Raji (cell line): ENCODE results near the gene CAP2.

Experiments used
- POLR2A ChIP-seq: IDR thresholded peaks from 2 replicates; pipeline ENCODE4 v1.6.1; 2011; ENCODE audit warnings: low read depth, low read length, control low read depth; ENCODE audit not compliant: insufficient read depth

Gene CAP2

DNA sequence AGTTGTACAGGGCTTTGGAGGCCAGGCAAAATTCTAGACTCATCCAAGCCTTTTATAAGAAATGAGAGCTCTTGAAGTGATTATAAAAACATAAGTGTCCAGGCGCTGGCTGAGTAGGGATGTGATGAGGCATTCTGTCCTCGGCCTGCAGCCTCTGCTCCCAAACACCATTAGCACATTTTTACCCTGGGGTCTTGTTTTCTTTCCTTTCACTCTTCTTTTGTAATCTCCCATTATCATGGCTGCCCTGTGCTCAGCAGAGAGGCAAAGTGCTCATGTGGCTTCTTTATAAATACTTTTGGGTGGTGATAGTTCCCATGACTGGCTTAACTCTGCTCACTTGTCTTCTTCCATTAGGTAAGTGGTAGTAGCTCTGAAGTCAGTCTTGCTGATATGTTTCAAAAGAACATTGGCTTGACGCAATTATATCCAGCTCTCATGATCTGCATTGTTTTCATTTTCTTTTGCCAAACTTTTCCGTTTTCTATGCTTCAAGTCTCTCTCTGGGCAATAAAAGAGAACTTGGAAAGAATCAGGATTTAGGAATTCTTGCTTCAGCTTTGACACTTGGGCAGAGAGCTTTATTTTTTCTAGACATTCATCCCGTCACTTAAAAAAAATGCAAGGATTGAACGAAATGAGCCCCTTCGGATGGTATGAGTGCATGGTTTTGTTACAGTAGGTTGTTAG is 61.1 kb downstream of the CAP2 start:
- no peak for TF ChIP-seq POLR2A

- no peak for TF ChIP-seq POLR2A
Measured at GRCh38 chr6:17455919-17456318, 62.5 kb downstream of the CAP2 start.

- TF ChIP-seq POLR2A, result no peak
Measured at GRCh38 chr6:17456711-17457110, 63.3 kb downstream of the CAP2 start.

GRCh38 chr6:17457405-17457804 is 64.0 kb downstream of the CAP2 start:
- TF ChIP-seq POLR2A, result no peak

- TF ChIP-seq POLR2A, result no peak
Measured at GRCh38 chr6:17457956-17458355, 64.6 kb downstream of the CAP2 start.

- TF ChIP-seq POLR2A, result no peak
Measured at GRCh38 chr6:17458966-17459365, 65.6 kb downstream of the CAP2 start.

- no peak for TF ChIP-seq POLR2A
Measured at GRCh38 chr6:17460862-17461261, 67.5 kb downstream of the CAP2 start.

DNA sequence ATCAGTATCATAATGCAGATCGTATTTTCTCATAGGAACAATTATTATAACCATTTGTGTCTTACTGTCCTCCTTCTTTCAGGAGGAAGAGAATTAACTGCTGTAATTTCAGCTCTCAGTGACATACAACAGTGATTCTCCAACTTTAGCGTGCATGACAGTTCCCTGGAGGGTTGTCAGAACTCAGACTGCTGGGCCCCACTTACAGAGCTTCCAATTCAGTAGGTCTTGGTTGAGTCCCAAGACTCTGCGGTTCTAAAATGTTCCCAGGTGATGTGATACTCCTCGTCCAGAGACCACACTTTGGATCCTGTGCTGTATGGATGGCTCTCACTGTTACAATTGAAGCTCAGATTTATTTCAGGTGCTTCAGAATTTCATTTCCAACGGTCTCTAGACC is 72.8 kb downstream of the CAP2 start:
- TF ChIP-seq POLR2A, result no peak

- TF ChIP-seq POLR2A, result no peak
Measured at GRCh38 chr6:17466707-17467106, 73.3 kb downstream of the CAP2 start.

- no peak for TF ChIP-seq POLR2A
Measured at GRCh38 chr6:17469006-17469832, 75.8 kb downstream of the CAP2 start.

GRCh38 chr6:17470202-17470937 is 77.0 kb downstream of the CAP2 start:
- TF ChIP-seq POLR2A, result no peak

DNA sequence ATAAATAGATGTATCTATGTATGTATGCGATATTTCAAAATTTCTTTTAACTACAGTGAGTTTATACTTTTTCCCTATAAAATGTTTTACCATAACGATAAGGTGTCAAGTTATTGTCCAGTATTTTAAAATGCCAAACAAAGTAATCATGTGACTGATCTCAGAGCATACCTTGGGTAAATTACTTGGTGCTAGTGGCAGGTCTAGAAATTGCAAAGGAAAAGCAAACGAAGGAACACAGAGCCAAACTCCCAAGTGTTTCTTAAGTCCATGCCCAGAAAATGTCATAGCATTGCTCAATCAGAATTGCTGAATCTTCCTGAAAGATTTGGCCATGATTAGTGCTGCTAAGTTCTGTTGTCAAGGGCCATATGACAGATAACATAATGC is 77.5 kb downstream of the CAP2 start:
- TF ChIP-seq POLR2A, result no peak

GRCh38 chr6:17472653-17473183 is 79.3 kb downstream of the CAP2 start:
- TF ChIP-seq POLR2A, result no peak

- TF ChIP-seq POLR2A, result no peak
Measured at GRCh38 chr6:17473554-17473953, 80.2 kb downstream of the CAP2 start.

- no peak for TF ChIP-seq POLR2A
Measured at GRCh38 chr6:17474289-17474688, 80.9 kb downstream of the CAP2 start.
